ENCODE data around the gene FRMPD3.

GRCh38 chrX:107447642-107448041 is 1.8 kb upstream of the FRMPD3 start:
- TF ChIP-seq CTCF (IDR thresholded peaks at IDR 0.05) (no peak), POLR2AphosphoS5 (IDR thresholded peaks at IDR 0.05) (no peak)

Data from upper lobe of left lung (tissue), 4 donors.